Stimulated activated naive CD8-positive, alpha-beta T cell treated with anti-CD3 and anti-CD28 coated beads, Interleukin-15, Interleukin-2, amounts not matched to agents 100 U/mL and 50 U/mL, for 24 hours (primary cell): Measurements from ENCODE around the gene HERC2.
"Not testable (repeated sequence)": the region's sequence is repeated elsewhere in the genome, so short reads cannot be mapped to it uniquely, and the experiment has no call there.

ENCODE experiments used
- ATAC-seq: fragments of 150-1000 bp; cut with Tn5 transposase; one replicate; pipeline ENCODE4 v1.10.0; 2021
- DNase-seq: peaks from one replicate; pipeline ENCODE4 v3.0.0; 2021

The HERC2 gene

GRCh38 chr15:28182731-28183130 is 139.2 kb downstream of the HERC2 start:
- DNase-seq (no peak), ATAC-seq (no peak)

- no peak for ATAC-seq
- DNase-seq = no peak
These were observed 139.8 kb downstream of the HERC2 start for GRCh38 chr15:28182216-28182615.

- ATAC-seq (no peak), DNase-seq (no peak)
These were observed 140.6 kb downstream of the HERC2 start for GRCh38 chr15:28181366-28181765.

GRCh38 chr15:28179270-28179669 is 142.7 kb downstream of the HERC2 start:
- no peak for DNase-seq
- no peak for ATAC-seq

GRCh38 chr15:28178727-28179126 is 143.3 kb downstream of the HERC2 start:
- ATAC-seq = no peak
- no peak for DNase-seq

- ATAC-seq (no peak), DNase-seq (no peak)
These were observed 143.7 kb downstream of the HERC2 start for GRCh38 chr15:28178290-28178689.

- DNase-seq (no peak), ATAC-seq (no peak)
These were observed 152.6 kb downstream of the HERC2 start for GRCh38 chr15:28169366-28169765.

- not testable (repeated sequence) for ATAC-seq
These were observed 153.4 kb downstream of the HERC2 start for GRCh38 chr15:28168405-28169121.

GRCh38 chr15:28167042-28167441 is 154.9 kb downstream of the HERC2 start:
- DNase-seq = no peak

More at GRCh38 chr15:28168405-28169121, 153.4 kb downstream of the HERC2 start:
- DNase-seq = not testable (repeated sequence)

GRCh38 chr15:28165791-28166190 is 156.2 kb downstream of the HERC2 start:
- DNase-seq (no peak), ATAC-seq (no peak)

More at GRCh38 chr15:28167042-28167441, 154.9 kb downstream of the HERC2 start:
- no peak for ATAC-seq

GRCh38 chr15:28164876-28165275 is 157.1 kb downstream of the HERC2 start:
- DNase-seq = no peak
- no peak for ATAC-seq

GRCh38 chr15:28154283-28154682 is 167.7 kb downstream of the HERC2 start:
- ATAC-seq (no peak), DNase-seq (no peak)

- ATAC-seq (no peak), DNase-seq (no peak)
These were observed 168.4 kb downstream of the HERC2 start for GRCh38 chr15:28153492-28154119.

GRCh38 chr15:28152538-28152923 is 169.4 kb downstream of the HERC2 start:
- ATAC-seq, DNase-seq: not testable (repeated sequence)

- not testable (repeated sequence) for ATAC-seq, DNase-seq
These were observed 170.0 kb downstream of the HERC2 start for GRCh38 chr15:28151864-28152537.

GRCh38 chr15:28147801-28148200 is 174.2 kb downstream of the HERC2 start:
- no peak for ATAC-seq

GRCh38 chr15:28145419-28145818 is 176.6 kb downstream of the HERC2 start:
- ATAC-seq, DNase-seq: not testable (repeated sequence)

More at GRCh38 chr15:28147801-28148200, 174.2 kb downstream of the HERC2 start:
- no peak for DNase-seq

GRCh38 chr15:28140062-28140461 is 181.9 kb downstream of the HERC2 start:
- DNase-seq = no peak
- ATAC-seq = no peak

GRCh38 chr15:28137408-28138039 is 184.5 kb downstream of the HERC2 start:
- DNase-seq, ATAC-seq: not testable (repeated sequence)

GRCh38 chr15:28136236-28136904 is 185.6 kb downstream of the HERC2 start:
- not testable (repeated sequence) for DNase-seq
- peak; percentile 36 for ATAC-seq

- no peak for ATAC-seq
These were observed 188.7 kb downstream of the HERC2 start for GRCh38 chr15:28133281-28133680.

More at GRCh38 chr15:28133281-28133680, 188.7 kb downstream of the HERC2 start:
- no peak for DNase-seq
